Brain pericyte (primary cell): ENCODE measurements around the gene NEUROD1.

Experiments used
- DNase-seq: peaks from one replicate; pipeline ENCODE4 v3.0.0-alpha.2; 2012; ENCODE audit warnings: low read depth, low spot score

The NEUROD1 gene

GRCh38 chr2:181643151-181643550 is 37.2 kb downstream of the NEUROD1 start:
- no peak for DNase-seq

- no peak for DNase-seq
These were observed 38.2 kb downstream of the NEUROD1 start for GRCh38 chr2:181642086-181642485.

GRCh38 chr2:181639686-181640085 is 40.6 kb downstream of the NEUROD1 start:
- DNase-seq = no peak

- DNase-seq = no peak
These were observed 47.5 kb downstream of the NEUROD1 start for GRCh38 chr2:181632733-181633401.

GRCh38 chr2:181628590-181629585 is 51.4 kb downstream of the NEUROD1 start:
- no peak for DNase-seq

- DNase-seq = no peak
These were observed 52.8 kb downstream of the NEUROD1 start for GRCh38 chr2:181627545-181627944.

GRCh38 chr2:181626671-181627070 is 53.6 kb downstream of the NEUROD1 start:
- DNase-seq = no peak
